Activated T-cell treated with anti-CD3 and anti-CD28 coated beads, Interleukin-2, amount 50 U/mL, for 1 hour (primary cell): ENCODE measurements around the gene RAP1GAP2.

Experiments used
- DNase-seq: peaks from one replicate; pipeline ENCODE4 v3.0.0-alpha.2; 2020

Gene RAP1GAP2

GRCh38 chr17:2854143-2855055 lies 58.2 kb downstream of the RAP1GAP2 start:
- peak; percentile 27 for DNase-seq

GRCh38 chr17:2855063-2855600 lies 58.9 kb downstream of the RAP1GAP2 start:
- DNase-seq = no peak

- no peak for DNase-seq
Measured at GRCh38 chr17:2856727-2857126, 60.5 kb downstream of the RAP1GAP2 start.

DNA sequence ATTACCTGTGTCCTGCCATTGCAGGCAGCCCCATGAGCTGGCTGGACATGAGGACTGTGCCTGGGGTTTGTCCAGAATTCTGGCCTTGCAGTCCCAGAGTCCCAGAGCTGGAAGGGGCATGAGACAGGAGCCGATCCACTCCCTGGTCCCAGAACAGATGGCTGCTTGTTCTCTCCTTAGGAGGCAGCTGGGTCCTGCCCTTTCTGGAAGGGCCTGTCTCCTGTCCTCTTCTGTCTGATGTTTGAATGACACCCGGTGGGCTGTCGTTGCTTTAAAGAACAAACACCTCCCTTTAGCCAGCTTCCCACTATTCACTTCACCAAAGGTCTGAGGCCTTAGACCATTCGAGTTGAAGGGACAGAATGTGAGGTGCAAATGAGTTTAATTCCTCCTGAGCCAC lies 63.8 kb downstream of the RAP1GAP2 start:
- no peak for DNase-seq

DNA sequence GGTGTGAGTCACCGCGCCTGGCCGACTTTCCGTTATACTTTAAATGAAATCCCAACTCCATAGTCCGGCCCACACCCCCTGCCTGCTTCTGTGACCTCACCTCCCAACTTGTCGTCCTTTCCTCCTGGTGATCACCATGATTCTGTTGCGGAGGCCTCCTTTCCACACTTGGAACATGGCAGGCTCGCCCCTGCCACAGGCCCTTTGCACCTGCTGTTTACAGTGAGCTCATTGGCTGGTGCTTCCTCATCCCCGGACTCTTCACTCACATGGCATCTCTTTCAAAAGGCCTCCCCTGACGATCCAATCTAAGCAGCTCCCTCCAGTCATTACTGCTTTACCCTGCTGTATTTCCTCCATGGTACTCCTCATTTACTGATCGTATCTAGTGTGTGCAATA lies 64.6 kb downstream of the RAP1GAP2 start:
- DNase-seq = no peak

DNA sequence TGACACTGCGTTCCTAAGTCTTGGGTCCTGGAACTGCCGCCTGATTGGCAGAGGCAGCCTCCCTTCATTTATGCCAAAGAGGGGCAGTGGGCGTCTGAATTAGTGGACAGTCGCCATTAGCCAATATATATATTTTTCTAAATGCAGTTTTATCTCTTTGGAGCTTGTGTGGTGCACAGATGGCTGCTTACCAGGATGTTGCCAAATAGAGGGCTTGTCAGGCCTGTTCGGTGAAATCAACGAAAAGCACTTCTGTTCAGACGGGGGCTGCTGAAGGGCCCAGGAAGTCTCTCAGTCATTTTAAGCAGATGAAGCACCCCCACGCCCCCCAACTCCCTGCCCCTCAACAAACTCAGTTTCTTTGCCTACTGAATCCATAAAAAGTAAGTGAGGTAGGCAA lies 66.0 kb downstream of the RAP1GAP2 start:
- DNase-seq = no peak

DNA sequence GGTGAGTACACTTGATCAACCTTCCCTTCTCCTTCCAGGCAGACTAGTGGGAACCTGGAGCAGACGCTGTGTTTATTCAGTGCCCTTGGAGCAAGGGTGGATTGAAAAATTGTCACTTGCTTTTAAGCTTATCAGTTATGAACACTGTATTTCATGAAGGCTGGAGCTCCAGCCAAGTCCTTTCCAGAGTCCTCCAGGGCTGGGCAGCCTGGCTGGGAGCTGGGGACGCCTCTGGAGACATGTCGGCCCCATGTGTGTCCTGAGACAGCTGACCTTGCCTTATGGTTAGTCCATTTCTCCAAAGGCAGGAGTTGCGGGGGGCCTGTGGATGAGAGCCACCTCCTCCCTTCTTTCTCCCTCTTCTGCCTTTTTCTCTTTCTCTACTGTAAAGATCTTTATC lies 67.0 kb downstream of the RAP1GAP2 start:
- DNase-seq = no peak

DNA sequence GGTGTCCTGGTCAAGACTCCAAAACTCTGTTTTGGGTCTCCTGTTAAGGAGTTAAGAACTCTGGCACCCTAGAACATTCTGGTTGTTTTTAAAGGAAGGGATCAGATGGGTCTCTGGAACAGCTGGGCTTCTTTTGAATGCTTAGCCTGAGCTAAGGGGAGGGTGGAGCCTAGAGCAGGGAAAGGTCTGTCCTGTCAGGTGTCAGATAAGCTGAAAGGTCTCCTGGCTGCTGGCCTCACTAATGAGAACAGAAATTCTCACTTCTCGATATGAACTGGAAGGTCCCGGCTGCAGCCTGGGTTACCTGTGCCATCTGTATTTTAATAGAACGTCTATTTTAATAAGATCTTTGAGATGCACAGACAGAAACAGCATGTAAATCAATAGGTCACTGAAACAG lies 69.0 kb downstream of the RAP1GAP2 start:
- DNase-seq = no peak

DNA sequence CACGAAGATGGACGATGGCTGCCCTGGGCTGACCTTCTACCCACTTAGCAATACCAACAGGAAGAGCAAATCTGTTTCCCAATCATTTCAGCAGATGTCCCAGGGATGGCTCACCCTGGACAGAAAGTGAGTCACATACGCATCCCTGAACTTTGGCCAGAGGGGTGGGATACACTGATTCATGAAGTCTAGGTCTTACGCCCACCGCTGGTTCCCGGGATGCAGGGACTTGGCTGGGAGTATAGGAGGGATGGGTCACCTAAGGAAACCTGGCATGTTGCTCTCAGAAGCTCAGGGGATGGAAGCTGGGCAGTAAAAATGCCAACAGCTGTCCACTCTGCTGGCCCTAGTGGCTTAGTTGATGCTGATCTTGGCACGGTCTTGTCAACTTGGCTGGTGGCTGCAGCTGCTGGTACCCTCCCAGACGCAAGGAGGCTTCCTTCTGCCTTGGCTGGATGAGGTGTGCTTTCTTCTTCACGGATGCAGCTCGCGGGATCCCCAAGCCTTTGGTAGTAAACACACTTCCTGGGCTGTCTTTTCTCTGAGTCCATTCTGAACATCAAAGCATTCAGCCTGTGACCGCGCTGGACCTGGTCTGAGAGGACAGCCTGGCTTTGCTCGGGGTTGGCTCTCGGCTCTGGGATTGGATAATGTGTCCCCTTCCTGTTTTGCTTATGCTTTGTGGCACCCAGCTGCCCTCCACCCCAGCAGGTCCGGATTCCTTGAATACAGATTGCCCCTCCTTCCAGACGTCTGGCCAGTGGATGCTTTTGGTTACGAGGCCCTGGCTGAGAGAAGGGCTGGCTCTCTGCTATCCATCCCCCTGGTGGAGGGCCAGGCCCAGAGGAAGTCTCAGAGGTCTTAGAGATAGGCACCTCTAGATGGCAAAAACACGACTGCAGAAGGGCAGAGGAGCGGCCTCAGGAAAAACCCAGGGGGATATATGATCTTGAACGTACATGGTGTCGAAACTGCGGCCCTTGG lies 71.5 kb downstream of the RAP1GAP2 start:
- no peak for DNase-seq

- DNase-seq = no peak
Measured at GRCh38 chr17:2869604-2870003, 73.4 kb downstream of the RAP1GAP2 start.

- DNase-seq = no peak
Measured at GRCh38 chr17:2871205-2871604, 75.0 kb downstream of the RAP1GAP2 start.

- no peak for DNase-seq
Measured at GRCh38 chr17:2871720-2872119, 75.5 kb downstream of the RAP1GAP2 start.

DNA sequence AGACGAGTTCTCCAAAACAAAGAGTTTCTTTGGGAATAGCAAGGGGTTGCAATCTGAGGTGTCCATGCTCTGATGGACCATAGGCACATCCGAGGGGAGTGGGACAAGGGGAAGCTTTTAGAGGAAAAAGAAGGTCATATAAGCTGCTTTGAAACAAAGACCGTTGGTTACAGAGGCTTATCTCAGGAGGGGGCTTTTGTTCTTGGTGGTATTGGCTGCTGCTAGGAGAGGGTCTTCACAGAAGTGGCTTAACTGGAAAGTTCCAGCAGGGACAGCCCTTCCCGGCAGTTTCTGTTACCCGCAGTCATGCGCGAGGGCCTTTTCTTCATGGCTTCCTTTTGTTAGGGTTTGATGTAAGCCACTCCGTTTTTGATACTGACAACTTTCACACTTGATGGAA lies 76.0 kb downstream of the RAP1GAP2 start:
- no peak for DNase-seq

- DNase-seq = no peak
Measured at GRCh38 chr17:2874189-2874686, 78.0 kb downstream of the RAP1GAP2 start.

- no peak for DNase-seq
Measured at GRCh38 chr17:2875608-2876007, 79.4 kb downstream of the RAP1GAP2 start.

GRCh38 chr17:2876467-2876866 lies 80.2 kb downstream of the RAP1GAP2 start:
- no peak for DNase-seq

GRCh38 chr17:2878751-2879254 lies 82.6 kb downstream of the RAP1GAP2 start:
- DNase-seq = no peak

GRCh38 chr17:2880050-2880449 lies 83.8 kb downstream of the RAP1GAP2 start:
- DNase-seq = no peak

- no peak for DNase-seq
Measured at GRCh38 chr17:2881295-2881694, 85.1 kb downstream of the RAP1GAP2 start.

- DNase-seq = no peak
Measured at GRCh38 chr17:2883544-2884213, 87.4 kb downstream of the RAP1GAP2 start.

DNA sequence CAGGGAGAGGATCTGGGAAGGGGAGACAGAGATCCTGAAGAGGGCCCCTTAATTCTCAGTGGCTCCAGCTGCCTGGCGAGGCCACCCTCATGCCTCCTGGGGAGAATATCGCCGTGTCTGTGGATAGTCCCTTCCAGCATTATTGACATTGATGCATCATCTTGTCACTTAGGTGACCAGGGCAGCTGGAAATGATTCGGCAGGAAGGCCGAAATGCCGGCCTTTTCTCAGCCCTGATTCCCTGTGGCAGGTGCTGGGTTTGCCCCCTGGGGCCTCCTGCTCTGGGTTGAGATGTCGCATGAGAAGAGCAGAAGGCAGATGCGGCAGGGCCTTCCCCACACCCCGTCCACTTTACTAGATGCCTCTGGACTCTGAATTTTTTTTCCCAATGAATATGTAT lies 89.5 kb downstream of the RAP1GAP2 start:
- no peak for DNase-seq

- no peak for DNase-seq
Measured at GRCh38 chr17:2888326-2888725, 92.1 kb downstream of the RAP1GAP2 start.
